ENCODE results near the gene SLC36A3. TPM values are rescaled to one million over a fixed set of nuclear protein-coding genes. Genes with fewer than 3 reads are reported as not detected.

Gene SLC36A3
- not detected in 2 replicates for total RNA-seq

DNA sequence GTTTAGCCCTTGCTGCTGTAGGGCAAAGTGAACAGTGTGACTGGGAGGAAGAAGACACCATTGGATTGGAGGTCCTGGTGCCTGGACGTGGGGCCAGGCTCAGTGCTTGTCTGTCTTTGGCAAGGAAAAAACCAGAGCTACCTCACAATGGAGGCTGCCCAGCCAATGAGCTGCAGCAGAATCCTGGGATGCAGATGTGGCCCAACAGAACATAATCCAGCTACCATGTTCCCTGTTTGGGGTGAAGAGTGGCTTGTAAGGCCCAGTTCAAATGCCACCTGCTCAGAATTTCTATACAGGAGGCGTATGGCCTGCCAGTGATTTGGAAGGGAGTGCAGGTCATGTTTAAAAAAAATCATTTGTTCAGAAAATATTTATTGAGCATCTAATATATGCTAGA is at the start of gene SLC36A3:
SLC36A3 (minus strand) TSS at position 101 of the 400 bp plus-strand sequence. CDS start 412 bp downstream, outside the sequence.

DNA sequence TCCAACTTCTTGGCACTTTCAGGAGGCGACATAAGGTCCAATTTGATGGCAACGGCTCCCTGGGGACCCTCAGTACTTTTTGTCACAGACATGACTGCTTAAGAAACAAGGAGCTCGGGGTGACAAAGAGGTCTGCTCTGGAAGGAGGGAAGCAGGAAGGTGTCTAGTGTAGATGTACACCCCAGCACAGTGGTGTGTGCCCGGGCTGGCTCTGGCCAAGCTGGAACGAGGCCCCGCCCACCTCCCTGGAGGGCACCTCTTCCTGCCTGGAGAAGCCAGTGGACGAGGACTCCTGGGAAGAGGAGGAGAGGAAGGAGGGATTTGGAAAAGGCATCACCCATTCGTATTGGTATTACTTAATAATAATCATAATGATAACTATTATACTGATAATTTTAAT is 43.8 kb upstream of the SLC36A3 start, which contains the start of gene SLC36A2:
SLC36A2 (minus strand) TSS at position 191 of the 400 bp plus-strand sequence; CDS start at position 92, 99 bp downstream.

DNA sequence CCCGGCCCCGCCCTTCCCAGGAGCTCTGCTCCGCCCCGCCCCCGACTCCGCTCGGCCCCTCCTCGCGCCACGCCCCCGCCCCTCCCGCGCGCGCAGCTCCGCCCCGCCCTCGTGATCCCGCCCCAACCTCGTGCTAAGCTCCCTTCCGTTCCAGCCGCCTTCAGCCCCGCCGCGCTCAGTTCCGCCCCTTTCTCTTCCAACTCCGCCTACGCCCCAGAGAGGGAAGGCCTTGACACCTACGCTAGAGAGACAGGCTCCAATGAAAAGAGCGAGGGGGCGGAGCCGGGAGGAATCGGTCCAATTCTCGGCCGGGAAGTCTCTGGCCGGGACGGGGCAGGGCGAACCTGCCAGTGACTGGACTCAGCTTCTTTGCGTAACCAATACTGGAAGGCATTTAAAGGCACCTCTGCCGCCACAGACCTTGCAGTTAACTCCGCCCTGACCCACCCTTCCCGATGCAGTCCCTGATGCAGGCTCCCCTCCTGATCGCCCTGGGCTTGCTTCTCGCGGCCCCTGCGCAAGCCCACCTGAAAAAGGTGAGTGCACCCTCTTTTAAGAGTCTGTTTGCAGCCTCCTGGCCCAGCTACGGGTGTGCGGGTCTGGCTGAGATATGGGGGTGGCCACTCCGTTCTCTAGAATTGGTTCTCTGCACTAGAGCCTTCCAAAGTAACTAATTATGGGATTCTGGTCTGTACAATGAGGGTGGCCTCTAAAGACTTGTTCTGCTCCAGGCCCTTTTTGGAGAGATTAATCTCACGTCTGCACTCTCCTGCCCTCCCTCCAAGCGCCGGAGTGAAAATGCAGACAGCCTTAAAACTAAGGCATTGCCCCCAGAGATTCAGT is 50.6 kb downstream of the SLC36A3 start, which contains the start of gene GM2A:
GM2A (plus strand) TSS at position 424 of the 843 bp plus-strand sequence; CDS start at position 456, 32 bp downstream.

Other genes with a start within 250 kb of the SLC36A3 start
- gene TNIP1, start 222.7 kb downstream of the SLC36A3 start, total RNA-seq, result 112 and 114 TPM in 2 replicates
- 12.3 and 13.9 TPM in 2 replicates for gene ANXA6, start 146.0 kb downstream of the SLC36A3 start, total RNA-seq
- 2.8 and 3.1 TPM in 2 replicates for gene CCDC69, start 79.7 kb downstream of the SLC36A3 start, total RNA-seq
- 125 and 156 TPM in 2 replicates for gene GM2A, start 50.6 kb downstream of the SLC36A3 start, total RNA-seq
- gene SLC36A2, start 43.8 kb upstream of the SLC36A3 start, total RNA-seq, result not detected in 2 replicates
- 5.6 and 7.5 TPM in 2 replicates for gene SLC36A1, start 143.8 kb upstream of the SLC36A3 start, total RNA-seq